ENCODE data around the gene POU2F3.

DNA sequence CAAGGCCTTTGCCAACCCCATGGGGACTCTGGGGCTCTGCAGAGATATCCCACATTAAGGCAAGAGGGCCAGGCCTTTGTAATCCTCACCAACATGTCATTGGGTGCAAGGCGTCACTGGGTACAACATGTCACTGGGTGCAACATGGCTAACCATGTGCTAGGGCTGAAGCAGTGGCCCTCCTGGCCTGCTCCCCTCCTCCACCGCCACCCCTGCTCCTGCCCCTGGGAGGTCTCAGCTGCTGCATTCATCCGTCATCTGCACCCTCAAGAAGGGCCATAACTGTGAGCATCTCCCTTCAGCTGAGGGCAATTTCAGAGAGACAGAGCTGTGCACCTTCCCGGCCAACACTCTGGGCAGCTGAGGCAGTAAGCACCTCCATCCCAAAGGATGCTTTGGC is 45.8 kb upstream of the POU2F3 start:
- TF ChIP-seq, protein P1, sequence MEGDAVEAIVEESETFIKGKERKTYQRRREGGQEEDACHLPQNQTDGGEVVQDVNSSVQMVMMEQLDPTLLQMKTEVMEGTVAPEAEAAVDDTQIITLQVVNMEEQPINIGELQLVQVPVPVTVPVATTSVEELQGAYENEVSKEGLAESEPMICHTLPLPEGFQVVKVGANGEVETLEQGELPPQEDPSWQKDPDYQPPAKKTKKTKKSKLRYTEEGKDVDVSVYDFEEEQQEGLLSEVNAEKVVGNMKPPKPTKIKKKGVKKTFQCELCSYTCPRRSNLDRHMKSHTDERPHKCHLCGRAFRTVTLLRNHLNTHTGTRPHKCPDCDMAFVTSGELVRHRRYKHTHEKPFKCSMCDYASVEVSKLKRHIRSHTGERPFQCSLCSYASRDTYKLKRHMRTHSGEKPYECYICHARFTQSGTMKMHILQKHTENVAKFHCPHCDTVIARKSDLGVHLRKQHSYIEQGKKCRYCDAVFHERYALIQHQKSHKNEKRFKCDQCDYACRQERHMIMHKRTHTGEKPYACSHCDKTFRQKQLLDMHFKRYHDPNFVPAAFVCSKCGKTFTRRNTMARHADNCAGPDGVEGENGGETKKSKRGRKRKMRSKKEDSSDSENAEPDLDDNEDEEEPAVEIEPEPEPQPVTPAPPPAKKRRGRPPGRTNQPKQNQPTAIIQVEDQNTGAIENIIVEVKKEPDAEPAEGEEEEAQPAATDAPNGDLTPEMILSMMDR (IDR thresholded peaks at IDR 0.05; ENCODE audit: low read depth, low read length) = no peak
- TF ChIP-seq EZH2phosphoT487 (IDR thresholded peaks at IDR 0.05; ENCODE audit: low read depth) = no peak
